NCI-H748 (cell line): Measurements from ENCODE around the gene MDP1.
"Not testable (repeated sequence)": the region's sequence is repeated elsewhere in the genome, so short reads cannot be mapped to it uniquely, and the experiment has no call there.

ENCODE experiments used
- DNase-seq: peaks from one replicate; lab custom pipeline; 2025; ENCODE audit not compliant: unreplicated experiment; lab: John Stamatoyannopoulos, UW

The MDP1 gene

DNA sequence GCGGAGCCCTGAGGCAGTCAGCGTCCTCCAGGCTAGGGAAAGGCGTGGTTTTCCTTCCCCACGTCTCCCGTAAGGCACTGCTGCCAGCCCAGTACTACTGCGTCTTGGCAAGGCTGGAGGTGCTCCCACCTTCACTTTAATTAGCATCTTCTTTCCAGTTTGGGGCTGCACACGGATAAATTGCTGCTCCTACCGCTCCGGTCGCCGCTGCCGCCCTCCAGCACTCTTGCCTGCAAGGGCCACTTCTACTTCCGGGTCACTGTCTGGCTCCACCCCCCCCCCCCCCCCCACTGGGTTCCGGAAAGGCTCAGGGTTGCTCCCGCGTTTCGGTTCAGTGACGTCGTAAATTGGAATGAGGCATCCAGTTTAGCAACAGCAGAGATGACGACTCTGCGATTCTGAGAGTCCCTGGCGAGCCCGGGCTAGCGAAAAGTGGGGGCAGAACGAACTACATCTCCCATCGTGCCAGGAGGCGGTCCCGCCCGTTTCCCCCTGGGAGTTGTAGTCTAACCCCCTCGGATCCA is 16.3 kb upstream of the MDP1 start, which contains the start of gene NEDD8:
NEDD8 (minus strand) TSS at position 247 of the 524 bp plus-strand sequence; CDS start at position 147, 100 bp downstream.
- peak; percentile 89 for DNase-seq

DNA sequence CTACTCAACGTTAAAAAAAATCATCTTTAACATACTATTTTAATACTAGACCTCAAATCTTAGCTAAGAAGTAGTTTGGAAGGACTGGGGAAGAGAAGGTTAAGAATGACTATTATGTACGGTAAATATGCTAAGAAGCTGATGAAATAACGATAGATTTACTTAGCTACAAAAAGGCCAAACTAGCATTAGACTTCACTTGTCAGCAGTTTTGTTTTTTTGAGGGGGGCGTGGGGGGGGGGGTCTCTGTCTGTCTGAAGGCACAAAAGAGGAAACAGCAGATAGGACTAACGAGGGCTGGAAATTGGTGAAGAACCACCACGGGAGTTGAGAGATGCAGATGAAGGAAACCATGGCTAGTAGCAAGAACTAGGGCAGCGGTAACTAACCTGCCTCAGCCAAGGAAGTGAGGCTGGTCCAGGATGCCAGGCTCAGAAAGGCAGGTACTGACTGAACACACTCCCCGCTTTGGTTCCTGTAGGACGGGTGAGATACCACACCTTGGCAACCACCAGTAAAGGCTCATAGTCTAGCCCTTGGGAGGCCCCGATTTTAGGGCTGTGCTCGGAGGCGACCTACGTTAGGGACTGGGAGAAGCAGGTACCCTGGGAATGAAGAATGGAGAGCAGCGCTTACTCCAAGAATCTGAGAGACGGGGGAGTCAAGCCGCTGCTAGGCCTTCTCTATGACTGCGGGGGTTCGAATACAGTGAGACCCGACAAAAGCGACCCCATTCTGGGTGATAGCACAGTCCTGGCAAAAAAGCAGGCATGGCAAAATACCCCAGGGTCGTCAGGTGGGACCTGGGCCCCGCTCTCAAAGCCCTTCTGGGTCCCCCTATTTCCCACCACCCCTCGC is 15.6 kb upstream of the MDP1 start:
- peak; percentile 39 for DNase-seq

DNA sequence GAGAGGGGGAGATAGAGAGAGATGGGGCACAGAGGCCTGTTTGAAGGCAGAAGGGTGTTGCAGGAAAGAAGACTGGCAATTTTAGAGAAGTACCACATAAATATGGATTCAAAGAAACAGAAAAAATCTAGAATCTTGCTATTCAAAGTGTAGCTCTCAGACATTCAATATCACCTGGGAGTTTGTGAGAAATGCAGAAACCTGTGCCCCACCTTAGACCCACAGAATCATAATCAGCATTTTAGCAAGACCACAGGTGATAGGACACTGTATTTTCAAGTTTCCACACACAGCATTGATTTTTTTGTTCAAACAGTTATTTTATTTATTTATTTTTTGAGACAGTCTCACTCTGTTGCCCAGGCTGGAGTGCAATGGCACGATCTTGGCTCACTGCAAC is 13.0 kb upstream of the MDP1 start:
- DNase-seq = no peak

DNA sequence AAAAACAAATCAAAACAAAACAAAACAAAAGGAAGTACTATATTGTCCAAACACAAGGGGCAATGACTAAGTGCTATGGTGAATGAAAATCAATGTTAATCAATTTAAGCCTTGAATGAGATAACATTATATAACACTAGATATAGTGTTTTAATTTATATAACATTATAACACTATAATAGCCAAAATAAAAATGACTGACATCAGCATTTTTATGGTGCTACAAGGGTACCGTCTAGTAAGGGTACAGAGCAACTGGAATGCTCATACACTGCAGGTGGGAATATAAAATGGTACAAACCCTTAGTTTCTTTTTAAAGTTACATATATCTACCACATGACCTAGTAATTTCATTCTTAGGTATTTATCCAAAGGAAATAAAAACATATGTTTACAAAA is 10.6 kb upstream of the MDP1 start:
- DNase-seq = no peak

DNA sequence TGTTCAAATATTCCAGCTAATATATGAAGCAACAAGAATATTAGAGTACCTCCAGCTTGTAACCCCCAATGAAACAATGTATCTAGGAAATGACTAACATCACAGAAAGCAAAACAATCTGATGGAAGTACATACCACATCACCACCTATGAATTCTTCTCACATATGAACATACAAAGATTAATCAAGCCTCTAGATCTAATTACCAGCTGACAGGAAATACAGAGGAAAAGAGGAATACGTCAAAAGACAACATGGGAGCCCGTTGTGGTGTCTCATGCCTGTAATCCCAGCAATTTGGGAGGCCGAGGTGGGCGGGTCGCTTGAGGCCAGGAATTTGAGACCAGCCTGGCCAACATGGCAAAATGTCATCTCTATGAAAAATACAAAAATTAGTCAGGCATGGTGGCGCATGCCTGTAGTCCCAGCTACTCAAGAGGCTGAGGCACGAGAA is 8.8 kb upstream of the MDP1 start:
- no peak for DNase-seq

DNA sequence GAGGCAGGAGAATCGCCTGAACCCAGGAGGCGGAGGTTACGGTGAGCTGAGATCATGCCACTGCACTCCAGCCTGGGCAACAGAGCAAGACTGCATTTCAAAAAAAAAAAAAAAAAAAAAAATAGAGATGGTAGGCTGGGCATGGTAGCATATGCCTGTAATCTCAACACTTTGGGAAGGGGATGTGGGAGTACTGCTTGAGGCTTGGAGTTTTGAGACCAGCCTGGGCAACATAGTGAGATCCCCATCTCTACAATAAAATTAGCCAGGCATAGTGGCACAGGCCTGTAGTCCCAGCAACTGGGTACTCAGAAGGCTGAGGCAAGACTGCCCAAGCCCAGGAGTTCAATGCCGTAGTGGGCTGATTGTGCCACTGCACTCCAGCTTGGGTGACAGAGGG is 7.1 kb upstream of the MDP1 start:
- DNase-seq = not testable (repeated sequence)

DNA sequence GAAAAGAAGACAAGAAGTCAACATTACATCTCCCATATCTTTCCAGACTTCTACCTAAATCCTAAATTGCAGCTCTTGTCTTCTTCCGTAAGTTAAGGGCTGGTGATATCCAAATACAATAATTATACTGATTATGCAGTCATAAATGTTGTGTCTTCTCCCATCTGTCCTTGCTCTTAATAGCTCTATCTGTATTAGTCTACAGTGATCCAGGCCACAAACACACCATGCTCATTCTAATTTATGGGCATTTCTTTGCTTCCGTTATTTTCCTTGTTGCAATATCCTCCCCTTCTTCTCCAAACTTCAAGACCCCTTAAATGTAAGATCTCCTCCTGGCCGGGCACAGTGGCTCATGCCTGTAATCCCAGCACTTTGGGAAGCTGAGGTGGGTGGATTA is 3.7 kb upstream of the MDP1 start:
- DNase-seq = no peak

DNA sequence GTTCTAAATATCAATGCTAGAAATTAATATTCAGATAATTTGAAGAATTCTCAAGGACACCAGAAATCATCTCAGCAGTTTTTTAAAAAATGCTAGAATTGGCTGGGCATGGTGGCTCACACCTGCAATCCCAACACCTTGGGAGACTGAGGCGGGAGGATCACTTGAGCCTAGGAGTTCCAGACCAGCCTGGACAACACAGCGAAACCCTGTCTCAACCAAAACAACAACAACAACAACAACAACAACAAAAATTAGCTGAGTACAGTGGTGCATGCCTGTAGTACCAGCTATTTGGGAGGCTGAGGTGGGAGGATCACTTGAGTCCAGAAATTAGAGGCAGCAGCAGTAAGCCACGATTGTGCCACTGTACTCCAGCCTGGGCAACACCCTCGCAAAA is 3.2 kb upstream of the MDP1 start:
- no peak for DNase-seq

DNA sequence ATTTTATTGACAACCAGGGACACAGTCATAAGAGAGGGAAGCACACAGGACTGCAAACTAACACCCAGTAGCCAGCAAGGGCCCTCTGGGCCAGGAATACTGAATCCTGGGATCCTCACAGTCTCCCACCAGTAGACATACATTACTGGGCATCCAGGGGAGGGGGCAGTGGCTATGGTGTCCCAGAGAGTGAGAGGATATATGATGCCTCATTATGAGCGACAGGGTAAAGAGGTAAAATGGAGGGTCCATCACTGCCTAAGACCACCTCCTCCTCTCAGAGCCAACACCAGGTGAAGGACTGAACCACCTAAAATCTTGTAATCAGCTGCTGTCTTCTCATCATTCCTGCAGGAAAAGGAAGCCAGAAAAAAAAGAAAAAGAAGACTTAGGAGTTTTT is 1.0 kb upstream of the MDP1 start:
- DNase-seq = not testable (repeated sequence)

DNA sequence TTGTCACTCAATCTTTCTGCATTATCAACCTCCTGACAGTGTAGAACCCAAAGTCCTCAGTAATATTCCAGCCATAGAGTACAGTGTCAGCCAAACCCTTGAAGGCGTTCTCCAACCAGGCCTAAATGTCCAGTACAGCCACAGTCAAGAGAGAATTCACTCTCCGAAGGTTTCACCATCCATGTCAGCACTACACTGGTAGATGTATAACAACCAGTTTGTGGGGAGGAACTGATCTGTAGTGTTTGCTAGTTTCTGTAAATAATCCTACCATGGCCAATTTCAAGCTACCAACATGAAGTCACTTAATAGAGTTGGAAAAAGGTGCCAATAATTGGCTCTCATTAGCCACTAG is 456 bp upstream of the MDP1 start:
- no peak for DNase-seq

DNA sequence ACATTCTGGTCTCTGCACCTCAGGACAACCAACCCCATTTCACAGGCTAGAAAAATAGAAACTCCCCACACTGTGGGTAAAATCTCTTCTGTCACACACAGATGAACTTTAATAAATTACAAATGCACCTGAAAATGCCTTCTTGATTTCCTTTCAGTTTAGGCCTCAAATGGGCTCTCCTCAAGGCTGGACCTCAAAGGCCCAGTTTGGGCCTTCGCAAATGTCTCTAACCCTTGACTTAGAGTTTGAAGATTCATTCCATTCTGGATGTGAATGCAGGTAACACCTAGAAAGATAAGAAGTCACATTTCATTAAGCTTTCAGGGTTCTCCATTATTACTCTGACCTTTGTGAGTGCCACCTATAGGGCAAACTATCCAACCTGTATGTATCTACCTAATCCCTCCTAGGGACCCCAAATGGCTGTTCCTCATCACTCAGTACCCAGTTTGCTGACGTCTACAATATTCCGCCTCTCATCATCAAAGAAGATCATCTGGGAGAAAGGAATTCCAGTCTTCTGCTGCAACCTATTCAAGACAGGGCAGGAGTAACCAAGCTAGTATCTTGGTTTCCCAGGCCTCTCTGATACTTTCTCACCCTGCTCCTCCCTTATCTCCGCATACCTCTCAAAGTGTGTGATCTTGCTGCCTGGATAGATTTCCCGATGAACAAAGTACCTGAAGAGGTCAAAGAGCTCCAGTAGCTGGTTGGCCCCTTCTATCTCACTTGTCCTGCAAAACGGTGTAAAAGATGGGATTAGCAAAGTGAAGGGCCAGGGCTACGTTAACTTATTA is 1.8 kb downstream of the MDP1 start:
- DNase-seq = no peak

DNA sequence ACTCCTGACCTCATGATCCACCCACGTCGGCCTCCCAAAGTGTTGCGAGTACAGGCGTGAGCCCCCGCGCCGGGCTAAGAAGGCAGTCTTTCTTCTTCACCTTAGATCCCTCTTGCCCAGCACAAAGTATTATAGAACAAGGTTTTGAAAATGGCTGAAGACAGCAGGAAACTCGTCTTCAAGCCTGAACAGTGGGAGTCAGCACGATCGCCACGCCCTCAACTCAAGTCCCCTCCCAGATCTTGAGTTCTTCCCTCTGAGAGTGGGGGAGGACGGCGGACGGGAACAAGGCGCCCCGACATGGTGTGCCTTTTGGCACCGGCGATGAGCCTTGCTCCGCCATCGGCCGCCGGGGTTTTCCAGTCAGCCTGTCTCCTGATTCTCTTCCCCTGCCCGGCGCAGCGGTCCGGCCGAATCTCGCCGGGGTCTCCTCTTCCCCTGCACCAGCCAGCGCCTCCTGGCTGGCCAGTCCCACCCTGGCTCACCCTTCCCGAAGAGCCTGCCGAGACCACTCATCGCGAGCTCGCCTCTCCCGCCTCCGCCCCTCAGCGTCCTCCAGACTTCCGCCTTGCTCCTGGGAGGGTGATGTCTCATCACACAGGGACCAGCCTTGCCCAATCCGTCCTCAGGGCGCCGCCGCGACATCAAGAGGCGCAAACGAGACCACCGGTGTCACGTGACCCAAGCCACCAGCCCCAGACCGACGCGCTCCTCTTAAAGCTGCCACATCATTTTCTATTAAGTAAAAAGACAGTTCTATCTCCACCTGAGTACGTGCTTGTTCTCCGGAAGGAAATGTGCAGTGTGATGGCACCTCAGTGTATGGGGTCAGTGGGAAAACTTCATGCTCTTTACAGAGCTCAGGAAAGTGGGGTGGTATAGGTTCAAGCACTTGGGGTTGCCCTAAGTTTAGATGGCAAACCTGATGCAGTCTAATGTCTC is 2.7 kb downstream of the MDP1 start, which contains the start of gene CHMP4A:
CHMP4A (minus strand) TSS at position 565 of the 942 bp plus-strand sequence; CDS start at position 516, 49 bp downstream.
- peak; percentile 98 for DNase-seq

DNA sequence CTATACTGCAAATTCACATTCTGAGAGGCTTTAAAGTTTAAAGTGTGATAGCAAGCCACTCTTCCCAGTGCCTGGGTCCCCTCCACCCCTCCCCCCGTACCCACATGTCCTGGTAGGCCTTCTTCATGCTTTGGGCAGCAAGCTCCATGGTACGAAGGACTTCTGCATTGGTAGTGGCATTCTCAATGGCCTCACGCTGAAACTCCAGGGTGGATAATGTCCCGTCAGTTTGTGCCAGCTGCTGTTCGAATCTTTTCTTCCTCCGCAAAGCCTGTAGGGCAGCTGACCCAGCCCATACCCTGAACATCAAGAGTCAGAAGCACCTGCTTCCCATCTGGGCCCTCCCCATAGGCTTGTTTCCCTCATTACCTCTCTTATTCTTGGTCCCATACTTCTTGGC is 4.6 kb downstream of the MDP1 start:
- no peak for DNase-seq

DNA sequence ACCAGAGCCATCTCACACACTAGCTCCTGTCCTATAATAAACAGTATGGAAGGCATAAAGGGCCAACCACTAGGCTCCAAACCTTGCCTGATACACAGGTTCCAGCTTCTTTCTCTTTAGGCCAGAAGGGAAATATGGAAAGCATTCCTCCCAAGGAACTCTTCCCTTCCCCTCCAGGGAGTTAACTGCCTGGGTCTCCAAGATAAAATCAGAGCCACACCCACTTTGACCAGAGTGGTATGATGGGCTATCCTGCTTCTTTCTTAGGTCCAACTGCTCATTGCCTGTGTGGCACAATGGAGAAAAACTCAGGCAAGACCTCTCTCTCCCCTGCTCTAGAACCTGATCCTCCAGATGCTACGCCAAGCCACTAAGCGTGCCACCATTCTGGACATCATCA is 8.2 kb downstream of the MDP1 start:
- DNase-seq = no peak

DNA sequence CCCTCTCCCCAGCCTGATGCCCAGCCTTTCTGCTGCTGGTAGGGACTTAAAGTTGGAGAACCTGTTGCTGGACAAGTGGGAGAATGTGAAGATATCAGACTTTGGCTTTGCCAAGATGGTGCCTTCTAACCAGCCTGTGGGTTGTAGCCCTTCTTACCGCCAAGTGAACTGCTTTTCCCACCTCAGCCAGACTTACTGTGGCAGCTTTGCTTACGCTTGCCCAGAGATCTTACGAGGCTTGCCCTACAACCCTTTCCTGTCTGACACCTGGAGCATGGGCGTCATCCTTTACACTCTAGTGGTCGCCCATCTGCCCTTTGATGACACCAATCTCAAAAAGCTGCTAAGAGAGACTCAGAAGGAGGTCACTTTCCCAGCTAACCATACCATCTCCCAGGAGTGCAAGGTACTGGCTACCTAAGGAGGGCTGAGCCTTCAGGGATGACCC is 8.7 kb downstream of the MDP1 start:
- no peak for DNase-seq

DNA sequence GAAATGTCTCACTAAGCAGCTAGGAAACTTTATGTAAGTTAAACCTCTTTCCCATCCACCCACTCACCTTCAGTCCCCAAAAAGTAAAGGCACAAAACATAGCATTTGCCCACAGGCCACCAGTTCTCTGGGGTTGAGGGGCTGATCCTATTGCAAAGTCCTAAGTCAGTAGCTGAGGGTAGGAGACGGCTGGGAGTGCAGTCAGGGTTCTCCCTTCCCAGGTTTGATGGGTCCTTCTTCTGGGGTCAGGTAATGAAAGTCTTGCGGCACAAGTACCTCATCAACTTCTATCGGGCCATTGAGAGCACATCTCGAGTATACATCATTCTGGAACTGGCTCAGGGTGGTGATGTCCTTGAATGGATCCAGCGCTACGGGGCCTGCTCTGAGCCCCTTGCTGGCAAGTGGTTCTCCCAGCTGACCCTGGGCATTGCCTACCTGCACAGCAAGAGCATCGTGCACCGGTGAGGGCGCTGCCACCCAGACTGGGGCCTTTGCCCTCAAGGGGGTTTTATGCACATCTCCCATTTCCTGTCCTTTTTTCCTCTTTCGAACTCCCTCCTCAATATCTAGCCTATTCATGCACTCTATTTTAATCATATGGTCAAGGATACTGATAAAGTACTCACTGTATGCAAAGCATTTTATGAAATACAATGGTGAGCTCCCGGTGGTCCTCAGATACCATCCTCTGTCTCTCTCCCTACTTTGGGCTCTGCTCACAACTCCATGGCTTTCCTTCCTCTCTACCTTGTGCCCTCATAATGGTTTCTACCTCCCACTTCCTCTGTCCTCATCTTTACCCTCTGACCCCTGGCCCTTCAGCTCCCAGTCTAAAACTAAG is 9.4 kb downstream of the MDP1 start:
- no peak for DNase-seq

DNA sequence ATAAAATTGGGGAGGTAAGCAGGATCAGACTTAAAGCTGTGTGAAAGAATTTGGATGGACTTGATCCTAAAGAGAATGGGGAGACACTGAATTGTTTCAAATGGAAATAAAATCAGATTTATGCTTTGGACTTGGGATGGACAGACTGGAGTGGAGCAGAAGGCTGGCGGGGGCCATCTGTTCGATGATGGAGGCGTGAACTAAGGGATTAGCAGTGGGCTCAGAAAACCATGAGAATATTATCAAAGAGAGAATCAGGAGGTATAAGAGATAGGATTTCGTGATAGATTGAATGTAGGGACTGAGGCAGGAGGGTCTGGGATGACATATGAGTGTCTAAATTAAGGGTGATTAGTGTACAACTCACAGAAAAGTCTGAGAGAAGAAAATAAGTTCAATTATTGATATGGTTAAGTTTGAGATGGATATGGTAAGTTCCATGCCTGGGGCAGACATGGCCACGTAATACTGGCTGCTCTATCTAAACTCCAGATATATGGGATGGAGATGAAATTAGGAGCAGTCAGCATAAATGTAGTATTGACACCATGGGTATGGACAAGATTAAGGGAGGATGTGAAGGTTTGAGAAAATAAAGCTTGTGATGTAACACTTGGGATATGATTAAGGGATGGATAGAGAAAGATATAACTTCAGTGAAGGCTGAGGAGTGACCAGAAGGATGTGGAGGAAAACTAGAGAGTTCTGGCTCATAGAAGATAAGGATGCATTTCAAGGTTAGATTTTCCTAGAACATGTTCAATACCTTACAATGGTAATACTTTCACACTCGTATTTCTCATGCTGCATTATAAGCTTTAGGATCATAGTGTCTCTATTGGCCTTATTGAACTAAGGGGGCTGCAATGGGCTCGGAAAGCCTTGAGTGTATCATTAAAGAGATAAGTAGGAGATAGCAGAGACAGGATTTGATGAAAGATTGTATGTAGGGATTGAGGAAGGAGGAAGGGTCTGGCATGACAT is 11.4 kb downstream of the MDP1 start:
- DNase-seq = no peak

DNA sequence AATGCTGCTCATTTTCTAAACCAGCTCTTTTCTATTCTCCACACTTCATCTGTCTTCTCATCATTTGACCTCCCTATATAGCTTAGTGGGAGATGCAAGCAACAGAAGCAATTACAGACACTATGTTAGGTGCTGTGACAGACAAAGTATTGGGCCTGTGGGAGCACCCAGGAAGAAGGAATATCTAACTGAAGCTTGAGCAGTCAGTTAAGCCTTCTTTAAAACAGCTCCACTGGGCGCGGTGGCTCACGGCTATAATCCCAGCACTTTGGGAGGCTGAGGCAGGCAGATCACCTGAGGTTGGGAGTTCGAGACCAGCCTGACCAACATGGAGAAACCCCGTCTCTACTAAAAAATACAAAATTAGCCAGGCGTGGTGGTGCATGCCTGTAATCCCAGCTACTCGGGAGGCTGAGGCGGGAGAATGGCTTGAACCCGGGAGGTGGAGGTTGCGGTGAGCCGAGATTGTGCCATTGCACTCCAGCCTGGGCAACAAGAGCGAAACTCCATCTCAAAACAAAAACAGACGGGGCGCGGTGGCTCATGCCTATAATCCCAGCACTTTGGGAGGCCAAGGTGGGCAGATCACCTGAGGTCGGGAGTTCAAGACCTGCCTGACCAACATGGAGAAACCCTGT is 12.5 kb downstream of the MDP1 start:
- DNase-seq = not testable (repeated sequence)
